Uterus (tissue), 2 donors: ENCODE data around the gene CYP2A7.
"Not testable (repeated sequence)": the region's sequence is repeated elsewhere in the genome, so short reads cannot be mapped to it uniquely, and the experiment has no call there.

Source experiments
- CTCF ChIP-seq, 4 experiments: fragments of 200-600 bp in 2 of 4; fragments of 450-650 bp in 2 of 4; sonication (generic) in 2 of 4; IDR thresholded peaks; one replicate each; pipeline ENCODE4 v1.5.1; 2016 to 2019; ENCODE audit warnings: antibody characterized with exemption in 4 of 4, mild to moderate bottlenecking in 2 of 4, moderate library complexity in 1 of 4
- POLR2A ChIP-seq, 2 donors: fragments of 450-650 bp; IDR thresholded peaks; one replicate each; pipeline ENCODE4 v1.6.1; 2016; ENCODE audit warnings: antibody characterized with exemption in 2 of 2, mild to moderate bottlenecking in 1 of 2, moderate library complexity in 1 of 2

- TF ChIP-seq CTCF, POLR2A (IDR thresholded peaks at IDR 0.05): not testable (repeated sequence)
Measured at GRCh38 chr19:40832431-40832790, 49.6 kb downstream of the CYP2A7 start.
